Smooth muscle cell (in vitro differentiated cells): ENCODE data around the gene DNAH1. TPM values are rescaled to one million over a fixed set of nuclear protein-coding genes. Genes with fewer than 3 reads are reported as not detected.

ENCODE experiments used
- DNase-seq: peaks from one replicate; lab custom pipeline; 2025; ENCODE audit not compliant: unreplicated experiment; lab: John Stamatoyannopoulos, UW
- H2AFZ ChIP-seq: fragments of 200-600 bp; sonication (generic); 2 replicates; pipeline ENCODE4 v1.6.0; 2016; ENCODE audit warnings: antibody characterized with exemption, low read depth, mild to moderate bottlenecking
- H3F3A ChIP-seq: fragments of 200-600 bp; sonication (generic); 2 replicates; pipeline ENCODE4 v1.6.0; 2017; ENCODE audit warnings: antibody characterized with exemption, low read depth
- H3K27ac ChIP-seq: fragments of 200-600 bp; sonication (generic); 2 replicates; pipeline ENCODE4 v1.5.1; 2016; ENCODE audit warnings: low read depth, mild to moderate bottlenecking
- H3K27me3 ChIP-seq: fragments of 200-600 bp; sonication (generic); 2 replicates; pipeline ENCODE4 v1.6.1; 2016; ENCODE audit warnings: low read depth, mild to moderate bottlenecking
- H3K36me3 ChIP-seq: fragments of 200-600 bp; sonication (generic); 2 replicates; pipeline ENCODE4 v1.5.1; 2016; ENCODE audit warnings: low read depth
- H3K4me1 ChIP-seq: fragments of 200-600 bp; sonication (generic); 2 replicates; pipeline ENCODE4 v1.5.1; 2016; ENCODE audit warnings: low read depth
- H3K4me2 ChIP-seq: fragments of 200-600 bp; sonication (generic); 2 replicates; pipeline ENCODE4 v1.6.0; 2016; ENCODE audit warnings: mild to moderate bottlenecking
- H3K4me3 ChIP-seq: fragments of 200-600 bp; sonication (generic); 2 replicates; pipeline ENCODE4 v1.5.1; 2016; ENCODE audit warnings: mild to moderate bottlenecking
- H3K79me2 ChIP-seq: fragments of 200-600 bp; sonication (generic); 2 replicates; pipeline ENCODE4 v1.6.0; 2016; ENCODE audit warnings: low read depth, mild to moderate bottlenecking
- H3K9ac ChIP-seq: fragments of 200-600 bp; sonication (generic); 2 replicates; pipeline ENCODE4 v1.6.0; 2016; ENCODE audit warnings: low read depth
- H3K9me3 ChIP-seq: fragments of 200-600 bp; sonication (generic); replicated peaks from 2 replicates; pipeline ENCODE4 v1.5.1; 2016; ENCODE audit warnings: low read depth
- H4K20me1 ChIP-seq: fragments of 200-600 bp; sonication (generic); 2 replicates; pipeline ENCODE4 v1.6.0; 2016; ENCODE audit warnings: low read depth
- WGBS: methylation state at CpG from one replicate; pipeline ENCODE4 v1.1.7; 2016; ENCODE audit warnings: low lambda C conversion rate; 5-methylcytosine and 5-hydroxymethylcytosine counted together
- polyA plus RNA-seq: library from polyadenylated mRNA; unstranded; fragments of >200 nt; fragmentation: Nextera tagmentation; extraction: Ambion mirVana; gene quantifications from 2 replicates; pipeline ENCODE4 v1.2.1, GENCODE V29; 2016
- total RNA-seq: library from RNA; depleted of rRNA; stranded (reverse); fragments of >200 nt; gene quantifications from 2 replicates; pipeline ENCODE4 v1.2.3, GENCODE V29; 2014
- TF ChIP-seq, protein P1 (sequence below): fragments of 200-600 bp; sonication (generic); IDR thresholded peaks from 2 replicates; pipeline ENCODE4 v1.5.1; 2017; ENCODE audit warnings: borderline replicate concordance, mild to moderate bottlenecking, antibody characterized with exemption; ENCODE audit not compliant: insufficient read depth, poor library complexity, severe bottlenecking

The DNAH1 gene
- total and polyA plus RNA-seq, 2 experiments from 2014 or later, result 0.54 to 3.7 TPM

- Histone ChIP-seq H3K4me3 (no peak overlapping the region), H3K9me3 (no peaks in the 10 kb centered on the region), H3K27ac (no peak overlapping the region), H3K27me3 (no peaks in the 10 kb centered on the region), H3K4me1 (peaks cover 14% of the 10 kb centered on the region), H2AFZ (peak overlapping the region; percentile 30), H3K9ac (no peak overlapping the region), H3F3A (no peaks in the 10 kb centered on the region), H4K20me1 (no peaks in the 10 kb centered on the region), H3K4me2 (no peak overlapping the region), H3K36me3 (no peaks in the 10 kb centered on the region), H3K79me2 (no peaks in the 10 kb centered on the region)
- TF ChIP-seq, protein P1, sequence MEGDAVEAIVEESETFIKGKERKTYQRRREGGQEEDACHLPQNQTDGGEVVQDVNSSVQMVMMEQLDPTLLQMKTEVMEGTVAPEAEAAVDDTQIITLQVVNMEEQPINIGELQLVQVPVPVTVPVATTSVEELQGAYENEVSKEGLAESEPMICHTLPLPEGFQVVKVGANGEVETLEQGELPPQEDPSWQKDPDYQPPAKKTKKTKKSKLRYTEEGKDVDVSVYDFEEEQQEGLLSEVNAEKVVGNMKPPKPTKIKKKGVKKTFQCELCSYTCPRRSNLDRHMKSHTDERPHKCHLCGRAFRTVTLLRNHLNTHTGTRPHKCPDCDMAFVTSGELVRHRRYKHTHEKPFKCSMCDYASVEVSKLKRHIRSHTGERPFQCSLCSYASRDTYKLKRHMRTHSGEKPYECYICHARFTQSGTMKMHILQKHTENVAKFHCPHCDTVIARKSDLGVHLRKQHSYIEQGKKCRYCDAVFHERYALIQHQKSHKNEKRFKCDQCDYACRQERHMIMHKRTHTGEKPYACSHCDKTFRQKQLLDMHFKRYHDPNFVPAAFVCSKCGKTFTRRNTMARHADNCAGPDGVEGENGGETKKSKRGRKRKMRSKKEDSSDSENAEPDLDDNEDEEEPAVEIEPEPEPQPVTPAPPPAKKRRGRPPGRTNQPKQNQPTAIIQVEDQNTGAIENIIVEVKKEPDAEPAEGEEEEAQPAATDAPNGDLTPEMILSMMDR, result no peak
- DNase-seq, result no peak
- WGBS, result 66% methylated on average over 10 of the region's 10 CpGs
Observed at GRCh38 chr3:52433328-52433995, 117.3 kb downstream of the DNAH1 start.

- Histone ChIP-seq H2AFZ (peak overlapping the region; percentile 30), H3K9me3 (no peaks in the 10 kb centered on the region), H3F3A (no peaks in the 10 kb centered on the region), H3K9ac (no peak overlapping the region), H3K79me2 (no peaks in the 10 kb centered on the region), H4K20me1 (no peaks in the 10 kb centered on the region), H3K27me3 (no peaks in the 10 kb centered on the region), H3K27ac (no peak overlapping the region), H3K36me3 (no peaks in the 10 kb centered on the region), H3K4me3 (no peak overlapping the region), H3K4me1 (peaks cover 14% of the 10 kb centered on the region), H3K4me2 (no peak overlapping the region)
- TF ChIP-seq, protein P1, result no peak
- no peak for DNase-seq
- 90% methylated on average over 6 of the region's 6 CpGs for WGBS
Observed at GRCh38 chr3:52433996-52434479, 117.9 kb downstream of the DNAH1 start.

DNA sequence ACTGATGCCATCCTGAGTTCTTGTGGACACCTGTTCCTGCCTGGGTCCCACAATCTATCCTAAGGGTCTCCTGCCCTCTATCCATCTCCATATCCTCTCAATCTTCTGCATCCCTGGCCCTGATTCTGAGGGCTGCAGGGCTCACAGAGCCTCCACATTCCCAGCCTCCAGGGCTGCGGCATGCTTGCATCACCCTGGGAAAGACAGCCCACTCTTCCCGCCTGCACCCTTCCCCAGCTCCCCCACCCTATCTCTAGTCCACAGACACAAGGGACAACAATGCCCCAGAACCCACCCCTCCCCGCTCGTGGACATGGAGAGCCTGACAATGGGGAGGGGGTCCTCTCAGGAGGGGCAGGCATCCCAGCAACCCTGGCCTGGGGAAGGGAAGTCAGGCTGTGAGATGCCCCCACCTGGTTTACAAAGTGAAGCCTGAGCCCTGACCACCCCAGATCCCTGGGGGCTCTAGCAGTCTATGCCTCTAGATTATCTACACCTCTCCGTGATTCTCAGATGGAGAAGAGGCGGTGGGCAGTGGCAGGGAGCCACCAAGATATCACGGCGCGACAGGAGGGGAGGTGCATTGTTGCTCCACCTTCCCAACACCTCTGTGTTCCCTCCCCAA, 118.5 kb downstream of the DNAH1 start:
- Histone ChIP-seq H3K27ac (no peak overlapping the region), H3K36me3 (no peaks in the 10 kb centered on the region), H3K4me3 (no peak overlapping the region), H3K4me1 (peaks cover 14% of the 10 kb centered on the region), H2AFZ (peak overlapping the region; percentile 30), H3K79me2 (no peaks in the 10 kb centered on the region), H3K4me2 (no peak overlapping the region), H3K27me3 (no peaks in the 10 kb centered on the region), H3K9me3 (no peaks in the 10 kb centered on the region), H3K9ac (no peak overlapping the region), H3F3A (no peaks in the 10 kb centered on the region), H4K20me1 (no peaks in the 10 kb centered on the region)
- no peak for DNase-seq
- TF ChIP-seq, protein P1, result no peak
- 83% methylated on average over 9 of the region's 9 CpGs for WGBS
